Suprapubic skin (tissue), 4 donors: ENCODE data around the gene LRP1B. TPM values are rescaled to one million over a fixed set of nuclear protein-coding genes. Genes with fewer than 3 reads are reported as not detected.

Experiments
- DNase-seq, 2 donors: peaks; one replicate each; pipeline ENCODE4 v3.0.0-alpha.2; 2019; ENCODE audit warnings: low spot score in 2 of 2
- H3K27ac ChIP-seq: fragments of 200-600 bp; sonication (generic); one replicate; pipeline ENCODE4 v1.5.1; 2019
- H3K27me3 ChIP-seq: fragments of 200-600 bp; sonication (generic); one replicate; pipeline ENCODE4 v1.5.1; 2019
- H3K36me3 ChIP-seq: fragments of 200-600 bp; sonication (generic); one replicate; pipeline ENCODE4 v1.5.1; 2019
- H3K4me1 ChIP-seq: fragments of 200-600 bp; sonication (generic); one replicate; pipeline ENCODE4 v1.5.1; 2019
- H3K4me3 ChIP-seq: fragments of 200-600 bp; sonication (generic); one replicate; pipeline ENCODE4 v1.5.1; 2019; ENCODE audit warnings: mild to moderate bottlenecking
- H3K9me3 ChIP-seq: fragments of 200-600 bp; sonication (generic); one replicate; pipeline ENCODE4 v1.5.1; 2019
- CTCF ChIP-seq, 2 donors: fragments of 200-600 bp in 1 of 2; fragments of 450-650 bp in 1 of 2; sonication (generic) in 1 of 2; IDR thresholded peaks; one replicate each; pipeline ENCODE4 v1.5.1; 2016 to 2019; ENCODE audit warnings: antibody characterized with exemption in 2 of 2, mild to moderate bottlenecking in 1 of 2, moderate library complexity in 1 of 2
- EP300 ChIP-seq: sonication (generic); formaldehyde crosslinking; IDR thresholded peaks from one replicate; pipeline ENCODE4 v1.6.1; 2017; ENCODE audit warnings: antibody characterized with exemption
- POLR2A ChIP-seq, 2 donors: fragments of 450-650 bp; IDR thresholded peaks; one replicate each; pipeline ENCODE4 v1.6.1; 2017; ENCODE audit warnings: antibody characterized with exemption in 2 of 2, mild to moderate bottlenecking in 2 of 2, moderate library complexity in 2 of 2
- POLR2AphosphoS5 ChIP-seq, 3 donors: sonication (generic); formaldehyde crosslinking; IDR thresholded peaks; one replicate each; pipeline ENCODE4 v1.6.1; 2017; ENCODE audit warnings: antibody characterized with exemption in 3 of 3
- WGBS: methylation state at CpG from one replicate; pipeline ENCODE4 v1.1.5; 2018; 5-methylcytosine and 5-hydroxymethylcytosine counted together
- total RNA-seq, 4 donors: library from RNA; depleted of rRNA; stranded (reverse); fragments of >200 nt; gene quantifications; one replicate each; pipeline ENCODE4 v1.1.0, GENCODE V29; 2016

Gene LRP1B
- total RNA-seq, 4 donors from 2014 or later, result 0.11 to 2.7 (median 1.3) TPM

DNA sequence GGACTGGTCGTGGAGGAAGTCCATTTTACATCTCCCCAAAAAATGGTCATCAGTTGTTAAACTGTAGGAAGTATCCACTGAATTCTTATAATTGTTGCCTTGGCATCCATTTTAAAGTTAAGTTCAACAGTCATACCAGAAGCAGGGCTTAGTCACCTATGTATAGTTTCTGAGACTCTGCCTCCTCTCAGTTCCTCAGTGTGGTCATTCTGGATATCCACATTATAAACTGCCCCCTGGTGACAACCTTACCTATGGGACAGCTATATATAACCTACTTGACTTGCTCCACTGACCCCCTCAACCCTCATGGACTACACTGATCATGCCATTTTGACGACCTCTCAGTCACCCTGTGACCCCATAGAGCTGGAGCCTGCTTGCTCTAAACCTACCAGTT, 617.0 kb downstream of the LRP1B start:
- WGBS, result 43% methylated on average over 2 of the region's 2 CpGs

GRCh38 chr2:141508806-141509595, 621.8 kb downstream of the LRP1B start:
- no peaks in the 10 kb centered on the region for H3K27me3 ChIP-seq

More for the DNA sequence above, 617.0 kb downstream of the LRP1B start:
- DNase-seq, result no peak
- H3K36me3 ChIP-seq, result no peaks in the 10 kb centered on the region
- no peak overlapping the region for H3K27ac ChIP-seq
- TF ChIP-seq EP300, result no peak
- TF ChIP-seq CTCF (IDR thresholded peaks at IDR 0.05), result no peak
- TF ChIP-seq POLR2AphosphoS5 (IDR thresholded peaks at IDR 0.05), result no peak
- no peak for TF ChIP-seq POLR2A (IDR thresholded peaks at IDR 0.05)
- no peak overlapping the region for H3K4me3 ChIP-seq
- H3K9me3 ChIP-seq, result no peaks in the 10 kb centered on the region
- no peaks in the 10 kb centered on the region for H3K4me1 ChIP-seq
- no peaks in the 10 kb centered on the region for H3K27me3 ChIP-seq

GRCh38 chr2:141508086-141508752, 622.6 kb downstream of the LRP1B start:
- TF ChIP-seq CTCF (IDR thresholded peaks at IDR 0.05), result no peak
- TF ChIP-seq EP300, result no peak
- TF ChIP-seq POLR2AphosphoS5 (IDR thresholded peaks at IDR 0.05), result no peak
- H3K9me3 ChIP-seq, result no peaks in the 10 kb centered on the region
- H3K4me3 ChIP-seq, result no peak overlapping the region
- H3K27me3 ChIP-seq, result no peaks in the 10 kb centered on the region
- no peak for DNase-seq
- no peak overlapping the region for H3K27ac ChIP-seq
- H3K4me1 ChIP-seq, result no peaks in the 10 kb centered on the region
- no peaks in the 10 kb centered on the region for H3K36me3 ChIP-seq

More at GRCh38 chr2:141508806-141509595, 621.8 kb downstream of the LRP1B start:
- no peaks in the 10 kb centered on the region for H3K9me3 ChIP-seq
- no peak overlapping the region for H3K27ac ChIP-seq
- H3K4me1 ChIP-seq, result no peaks in the 10 kb centered on the region
- no peak overlapping the region for H3K4me3 ChIP-seq
- TF ChIP-seq CTCF (IDR thresholded peaks at IDR 0.05) (no peak), EP300 (no peak), POLR2A (IDR thresholded peaks at IDR 0.05) (no peak), POLR2AphosphoS5 (IDR thresholded peaks at IDR 0.05) (no peak)
- no peak for DNase-seq
- no peaks in the 10 kb centered on the region for H3K36me3 ChIP-seq
- WGBS, result 57% methylated on average over 5 of the region's 5 CpGs

DNA sequence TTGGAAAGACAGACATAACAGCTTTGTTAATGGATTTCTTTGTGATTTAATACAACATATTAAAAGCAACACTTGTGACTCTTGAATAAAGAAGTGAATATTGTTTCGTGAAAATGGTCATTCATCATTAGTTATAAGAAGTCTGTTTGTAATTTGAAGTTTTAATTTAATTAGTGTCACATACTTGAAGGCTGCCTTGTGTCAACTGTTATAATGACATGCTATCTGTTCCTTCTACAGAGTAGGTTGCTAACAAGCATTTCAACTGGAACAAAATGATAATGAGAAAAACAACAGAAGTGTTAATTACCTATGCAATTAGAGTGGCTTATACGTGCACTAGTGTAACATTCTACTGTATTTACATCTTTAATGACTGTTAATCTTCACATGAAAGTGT, 624.7 kb downstream of the LRP1B start:
- Histone ChIP-seq H3K4me1 (no peaks in the 10 kb centered on the region), H3K27me3 (no peaks in the 10 kb centered on the region), H3K27ac (no peak overlapping the region), H3K4me3 (no peak overlapping the region), H3K9me3 (no peaks in the 10 kb centered on the region), H3K36me3 (no peaks in the 10 kb centered on the region)
- DNase-seq, result no peak
- 42% methylated on average over 2 of the region's 2 CpGs for WGBS
- TF ChIP-seq EP300 (no peak), POLR2AphosphoS5 (IDR thresholded peaks at IDR 0.05) (no peak), CTCF (IDR thresholded peaks at IDR 0.05) (no peak), POLR2A (IDR thresholded peaks at IDR 0.05) (no peak)

DNA sequence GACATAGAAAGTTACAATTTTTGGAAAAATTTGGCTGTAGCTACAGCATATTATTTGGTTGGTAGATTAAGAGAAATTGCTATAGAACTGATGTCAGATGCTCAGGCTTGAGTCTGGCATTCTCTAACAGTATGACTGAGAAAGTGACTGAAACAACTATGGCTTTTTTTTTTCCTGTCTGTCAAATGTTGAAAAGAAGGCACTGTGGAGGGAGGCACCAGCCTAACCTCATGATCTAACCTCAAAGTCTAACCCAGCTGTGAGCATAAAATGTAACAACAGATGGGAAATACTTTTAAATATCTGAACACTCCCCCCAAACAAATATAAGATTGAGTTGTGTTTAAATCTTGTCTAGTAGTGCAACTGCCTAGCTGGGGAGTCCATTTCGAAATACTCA, 629.1 kb downstream of the LRP1B start:
- TF ChIP-seq POLR2AphosphoS5 (IDR thresholded peaks at IDR 0.05), result no peak
- no peak for TF ChIP-seq EP300
- no peak for TF ChIP-seq CTCF (IDR thresholded peaks at IDR 0.05)
- TF ChIP-seq POLR2A (IDR thresholded peaks at IDR 0.05), result no peak

More for the DNA sequence above, 629.1 kb downstream of the LRP1B start:
- Histone ChIP-seq H3K27me3 (no peaks in the 10 kb centered on the region), H3K9me3 (no peaks in the 10 kb centered on the region), H3K27ac (no peak overlapping the region), H3K4me1 (no peaks in the 10 kb centered on the region), H3K36me3 (no peaks in the 10 kb centered on the region), H3K4me3 (no peak overlapping the region)
- WGBS, result 93% methylated on average over 1 of the region's 1 CpG
- DNase-seq, result no peak
